Hepatocyte (in vitro differentiated cells): Measurements from ENCODE around the gene ABL2. TPM values are rescaled to one million over a fixed set of nuclear protein-coding genes. Genes with fewer than 3 reads are reported as not detected.

Experiments
- DNase-seq: peaks from one replicate; pipeline ENCODE4 v3.0.0-alpha.2; 2016; ENCODE audit warnings: low spot score
- H2AFZ ChIP-seq: fragments of 200-600 bp; sonication (generic); 2 replicates; pipeline ENCODE4 v1.6.0; 2016; ENCODE audit warnings: antibody characterized with exemption, mild to moderate bottlenecking
- H3K27ac ChIP-seq: fragments of 200-600 bp; sonication (generic); 2 replicates; pipeline ENCODE4 v1.5.1; 2016; ENCODE audit warnings: mild to moderate bottlenecking
- H3K27me3 ChIP-seq: fragments of 200-600 bp; sonication (generic); 2 replicates; pipeline ENCODE4 v1.6.1; 2016
- H3K36me3 ChIP-seq: fragments of 200-600 bp; sonication (generic); replicated peaks from 2 replicates; pipeline ENCODE4 v1.5.1; 2016; ENCODE audit warnings: low read depth; ENCODE audit not compliant: insufficient read depth
- H3K4me1 ChIP-seq: fragments of 200-600 bp; sonication (generic); 2 replicates; pipeline ENCODE4 v1.5.1; 2016; ENCODE audit warnings: mild to moderate bottlenecking, moderate library complexity; ENCODE audit not compliant: insufficient read depth
- H3K4me2 ChIP-seq: fragments of 200-600 bp; sonication (generic); 2 replicates; pipeline ENCODE4 v1.6.0; 2016
- H3K4me3 ChIP-seq: fragments of 200-600 bp; sonication (generic); 2 replicates; pipeline ENCODE4 v1.5.1; 2016; ENCODE audit warnings: mild to moderate bottlenecking
- H3K79me2 ChIP-seq: fragments of 200-600 bp; sonication (generic); 2 replicates; pipeline ENCODE4 v1.6.0; 2017; ENCODE audit warnings: mild to moderate bottlenecking
- H3K9me2 ChIP-seq: fragments of 200-600 bp; sonication (generic); replicated peaks from 2 replicates; pipeline ENCODE4 v1.6.0; 2017; ENCODE audit warnings: mild to moderate bottlenecking; ENCODE audit not compliant: insufficient read depth
- H3K9me3 ChIP-seq: fragments of 200-600 bp; sonication (generic); 2 replicates; pipeline ENCODE4 v1.5.1; 2016; ENCODE audit warnings: low read depth, mild to moderate bottlenecking
- H4K20me1 ChIP-seq: fragments of 200-600 bp; sonication (generic); 2 replicates; pipeline ENCODE4 v1.6.0; 2016; ENCODE audit warnings: mild to moderate bottlenecking; ENCODE audit not compliant: insufficient read depth, poor library complexity, severe bottlenecking
- CTCF ChIP-seq: fragments of 200-600 bp; sonication (generic); IDR thresholded peaks from 2 replicates; pipeline ENCODE4 v1.5.1; 2016; ENCODE audit warnings: antibody characterized with exemption, mild to moderate bottlenecking; ENCODE audit not compliant: poor library complexity
- EZH2 ChIP-seq: fragments of 200-600 bp; sonication (generic); IDR thresholded peaks from 2 replicates; pipeline ENCODE4 v1.6.1; 2016; ENCODE audit warnings: antibody characterized with exemption, mild to moderate bottlenecking, borderline replicate concordance
- EZH2phosphoT487 ChIP-seq: fragments of 200-600 bp; sonication (generic); IDR thresholded peaks from one replicate; pipeline ENCODE4 v1.6.1; 2018; ENCODE audit warnings: antibody characterized with exemption, mild to moderate bottlenecking, low read depth, moderate library complexity; ENCODE audit not compliant: unreplicated experiment, severe bottlenecking
- WGBS: methylation state at CpG from one replicate; pipeline ENCODE4 v1.1.6; 2016; ENCODE audit warnings: low lambda C conversion rate; ENCODE audit errors: missing lambda C conversion rate; 5-methylcytosine and 5-hydroxymethylcytosine counted together
- polyA plus RNA-seq: library from polyadenylated mRNA; unstranded; fragments of >200 nt; fragmentation: Nextera tagmentation; extraction: Ambion mirVana; gene quantifications from 2 replicates; pipeline ENCODE4 v1.2.1, GENCODE V29; 2016
- total RNA-seq: library from RNA; depleted of rRNA; stranded (reverse); fragments of >200 nt; gene quantifications from 2 replicates; pipeline ENCODE4 v1.2.3, GENCODE V29; 2014

The ABL2 gene
- total and polyA plus RNA-seq, 2 experiments from 2014 or later: 8.6 to 11.6 TPM

- no peak for DNase-seq
- no peak for TF ChIP-seq EZH2phosphoT487
- no peak for TF ChIP-seq CTCF
- no peak for TF ChIP-seq EZH2
Observed at GRCh38 chr1:179241530-179242097, 12.1 kb upstream of the ABL2 start.

GRCh38 chr1:179237222-179237621 is 7.7 kb upstream of the ABL2 start:
- no peak overlapping the region for H2AFZ ChIP-seq
- no peak overlapping the region for H3K4me3 ChIP-seq
- no peaks in the 10 kb centered on the region for H3K9me3 ChIP-seq
- no peaks in the 10 kb centered on the region for H3K4me1 ChIP-seq
- no peak for DNase-seq
- 87% methylated on average over 4 of the region's 4 CpGs for WGBS
- no peak overlapping the region for H3K27ac ChIP-seq
- no peaks in the 10 kb centered on the region for H3K36me3 ChIP-seq
- H3K9me2 ChIP-seq: no peaks in the 10 kb centered on the region
- no peak for TF ChIP-seq EZH2phosphoT487
- TF ChIP-seq CTCF: no peak
- no peaks in the 10 kb centered on the region for H3K27me3 ChIP-seq
- no peaks in the 10 kb centered on the region for H3K79me2 ChIP-seq
- H3K4me2 ChIP-seq: no peak overlapping the region
- H4K20me1 ChIP-seq: no peaks in the 10 kb centered on the region

More at GRCh38 chr1:179241530-179242097, 12.1 kb upstream of the ABL2 start:
- H3K9me2 ChIP-seq: no peaks in the 10 kb centered on the region
- H3K9me3 ChIP-seq: no peaks in the 10 kb centered on the region
- H3K27me3 ChIP-seq: no peaks in the 10 kb centered on the region
- H2AFZ ChIP-seq: no peak overlapping the region
- 84% methylated on average over 5 of the region's 5 CpGs for WGBS
- no peaks in the 10 kb centered on the region for H3K36me3 ChIP-seq
- no peak overlapping the region for H3K27ac ChIP-seq
- no peaks in the 10 kb centered on the region for H3K4me1 ChIP-seq
- no peaks in the 10 kb centered on the region for H4K20me1 ChIP-seq
- no peak overlapping the region for H3K4me2 ChIP-seq
- no peak overlapping the region for H3K4me3 ChIP-seq
- H3K79me2 ChIP-seq: no peaks in the 10 kb centered on the region

GRCh38 chr1:179234863-179235262 is 5.4 kb upstream of the ABL2 start:
- no peak for TF ChIP-seq EZH2phosphoT487
- no peak for TF ChIP-seq EZH2
- no peak for TF ChIP-seq CTCF
- Histone ChIP-seq H3K27ac (no peak overlapping the region), H3K9me3 (no peaks in the 10 kb centered on the region), H4K20me1 (no peaks in the 10 kb centered on the region), H3K9me2 (no peaks in the 10 kb centered on the region), H2AFZ (no peak overlapping the region), H3K36me3 (no peaks in the 10 kb centered on the region), H3K27me3 (no peaks in the 10 kb centered on the region), H3K4me3 (no peak overlapping the region), H3K4me2 (no peak overlapping the region), H3K79me2 (no peaks in the 10 kb centered on the region), H3K4me1 (peaks cover 4% of the 10 kb centered on the region)
- 83% methylated on average over 1 of the region's 1 CpG for WGBS
- no peak for DNase-seq

- WGBS: 87% methylated on average over 4 of the region's 4 CpGs
- no peak overlapping the region for H2AFZ ChIP-seq
- TF ChIP-seq EZH2 (no peak), EZH2phosphoT487 (no peak), CTCF (no peak)
- no peak overlapping the region for H3K4me3 ChIP-seq
- no peaks in the 10 kb centered on the region for H3K36me3 ChIP-seq
- peaks cover 8% of the 10 kb centered on the region for H4K20me1 ChIP-seq
- no peak overlapping the region for H3K4me2 ChIP-seq
- peaks cover 9% of the 10 kb centered on the region for H3K4me1 ChIP-seq
- peaks cover 20% of the 10 kb centered on the region for H3K79me2 ChIP-seq
- H3K9me3 ChIP-seq: no peaks in the 10 kb centered on the region
- H3K27me3 ChIP-seq: no peaks in the 10 kb centered on the region
- no peak overlapping the region for H3K27ac ChIP-seq
- no peaks in the 10 kb centered on the region for H3K9me2 ChIP-seq
- DNase-seq: no peak
Observed at GRCh38 chr1:179231923-179232322, 2.4 kb upstream of the ABL2 start.
